ENCODE data around the gene NPHP4. TPM values are rescaled to one million over a fixed set of nuclear protein-coding genes. Genes with fewer than 3 reads are reported as not detected.
"Not testable (repeated sequence)": the region's sequence is repeated elsewhere in the genome, so short reads cannot be mapped to it uniquely, and the experiment has no call there.

The NPHP4 gene
- total RNA-seq, 2 donors from 2014 or later, result 27.6 to 58.5 TPM

GRCh38 chr1:5936126-5936525, 56.1 kb downstream of the NPHP4 start:
- peaks cover 0 to 4% of the 10 kb centered on the region in 2 donors for H3K4me1 Mint-ChIP-seq (ENCODE audit: low read depth in 2 of 2)
- H3K9me3 Mint-ChIP-seq, result no peaks in the 10 kb centered on the region
- ATAC-seq, result no peak
- no peaks in the 10 kb centered on the region for H3K27me3 Mint-ChIP-seq
- H3K4me3 Mint-ChIP-seq, result no peak overlapping the region
- H3K27ac Mint-ChIP-seq, result no peak overlapping the region
- no peaks in the 10 kb centered on the region for H3K36me3 Mint-ChIP-seq
- DNase-seq (ENCODE audit: low spot score), result no peak

DNA sequence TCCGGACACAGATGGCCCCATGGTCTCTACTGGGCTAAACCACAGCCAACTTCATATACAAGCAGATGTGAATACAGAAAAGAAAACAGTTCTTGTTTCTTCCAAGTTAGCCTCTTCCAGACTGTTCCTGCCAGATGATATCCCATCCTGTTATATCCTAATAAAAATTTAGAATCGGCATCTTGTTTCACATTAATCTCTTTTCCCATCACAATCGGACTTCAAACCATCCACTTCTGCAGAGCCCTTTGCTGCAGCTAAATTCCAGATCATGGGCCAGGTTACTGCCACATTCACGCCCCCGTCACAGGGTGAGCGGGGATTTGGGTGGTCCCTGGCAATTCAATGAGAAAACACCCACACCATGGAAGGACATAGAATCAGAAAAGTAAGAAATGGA, 57.2 kb downstream of the NPHP4 start:
- H3K4me1 Mint-ChIP-seq (ENCODE audit: low read depth in 2 of 2), result peaks cover 0 to 4% of the 10 kb centered on the region in 2 donors
- no peak overlapping the region for H3K4me3 Mint-ChIP-seq
- H3K36me3 Mint-ChIP-seq, result peaks cover 5% of the 10 kb centered on the region
- H3K27ac Mint-ChIP-seq, result no peak overlapping the region
- DNase-seq (ENCODE audit: low spot score) (no peak), ATAC-seq (no peak)
- no peaks in the 10 kb centered on the region for H3K27me3 Mint-ChIP-seq
- H3K9me3 Mint-ChIP-seq, result no peaks in the 10 kb centered on the region

- peaks cover 5% of the 10 kb centered on the region for H3K36me3 Mint-ChIP-seq
- ATAC-seq, result peak in 1 of 2 donors; percentile 24
Observed at GRCh38 chr1:5934058-5934884, 58.0 kb downstream of the NPHP4 start.

GRCh38 chr1:5933676-5934057, 58.6 kb downstream of the NPHP4 start:
- H3K4me3 Mint-ChIP-seq, result no peak overlapping the region
- H3K27me3 Mint-ChIP-seq, result no peaks in the 10 kb centered on the region
- H3K4me1 Mint-ChIP-seq (ENCODE audit: low read depth in 2 of 2), result peaks cover 0 to 7% of the 10 kb centered on the region in 2 donors
- peaks cover 5% of the 10 kb centered on the region for H3K36me3 Mint-ChIP-seq
- no peak overlapping the region for H3K27ac Mint-ChIP-seq
- DNase-seq (ENCODE audit: low spot score), result no peak
- no peak for ATAC-seq
- no peaks in the 10 kb centered on the region for H3K9me3 Mint-ChIP-seq

More at GRCh38 chr1:5934058-5934884, 58.0 kb downstream of the NPHP4 start:
- Mint-ChIP-seq H3K27me3 (no peaks in the 10 kb centered on the region), H3K9me3 (no peaks in the 10 kb centered on the region), H3K27ac (no peak overlapping the region), H3K4me3 (no peak overlapping the region), H3K4me1 (ENCODE audit: low read depth in 2 of 2) (peaks cover 0 to 4% of the 10 kb centered on the region in 2 donors)
- no peak for DNase-seq (ENCODE audit: low spot score)

DNA sequence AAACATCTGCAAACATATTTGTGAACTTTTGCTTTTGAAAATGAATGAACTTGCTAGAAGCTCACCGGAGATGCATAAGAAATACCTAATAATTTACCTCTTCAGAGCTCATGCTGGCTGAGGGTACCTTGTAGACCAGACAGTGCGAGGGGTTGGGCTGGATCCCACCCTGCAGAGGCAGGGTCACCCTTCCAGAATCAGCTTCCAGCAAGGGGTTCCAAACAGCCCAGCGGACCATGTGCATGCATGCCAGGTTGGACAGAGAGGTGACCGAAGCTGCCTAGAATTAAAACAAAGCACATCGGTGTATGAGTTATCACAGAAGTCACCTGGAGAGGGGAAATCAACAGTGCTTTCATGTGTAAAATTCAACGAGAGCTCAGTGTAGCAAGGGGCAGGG, 59.2 kb downstream of the NPHP4 start:
- Mint-ChIP-seq H3K4me3 (no peak overlapping the region), H3K36me3 (peaks cover 5% of the 10 kb centered on the region), H3K4me1 (ENCODE audit: low read depth in 2 of 2) (peaks cover 0 to 7% of the 10 kb centered on the region in 2 donors), H3K27ac (no peak overlapping the region), H3K9me3 (no peaks in the 10 kb centered on the region), H3K27me3 (no peaks in the 10 kb centered on the region)
- DNase-seq (ENCODE audit: low spot score) (no peak), ATAC-seq (no peak)

GRCh38 chr1:5928714-5929400, 63.4 kb downstream of the NPHP4 start:
- Mint-ChIP-seq H3K36me3 (peaks cover 8% of the 10 kb centered on the region), H3K27ac (no peak overlapping the region), H3K4me3 (no peak overlapping the region), H3K4me1 (ENCODE audit: low read depth in 2 of 2) (peaks cover 0 to 3% of the 10 kb centered on the region in 2 donors), H3K27me3 (no peaks in the 10 kb centered on the region), H3K9me3 (no peaks in the 10 kb centered on the region)
- DNase-seq (ENCODE audit: low spot score) (no peak), ATAC-seq (no peak)

GRCh38 chr1:5927506-5928370, 64.5 kb downstream of the NPHP4 start:
- Mint-ChIP-seq H3K36me3 (peaks cover 12% of the 10 kb centered on the region), H3K27ac (no peak overlapping the region), H3K27me3 (no peaks in the 10 kb centered on the region), H3K9me3 (no peaks in the 10 kb centered on the region), H3K4me3 (no peak overlapping the region), H3K4me1 (ENCODE audit: low read depth in 2 of 2) (peaks cover 0 to 3% of the 10 kb centered on the region in 2 donors)
- no peak for ATAC-seq
- no peak for DNase-seq (ENCODE audit: low spot score)

DNA sequence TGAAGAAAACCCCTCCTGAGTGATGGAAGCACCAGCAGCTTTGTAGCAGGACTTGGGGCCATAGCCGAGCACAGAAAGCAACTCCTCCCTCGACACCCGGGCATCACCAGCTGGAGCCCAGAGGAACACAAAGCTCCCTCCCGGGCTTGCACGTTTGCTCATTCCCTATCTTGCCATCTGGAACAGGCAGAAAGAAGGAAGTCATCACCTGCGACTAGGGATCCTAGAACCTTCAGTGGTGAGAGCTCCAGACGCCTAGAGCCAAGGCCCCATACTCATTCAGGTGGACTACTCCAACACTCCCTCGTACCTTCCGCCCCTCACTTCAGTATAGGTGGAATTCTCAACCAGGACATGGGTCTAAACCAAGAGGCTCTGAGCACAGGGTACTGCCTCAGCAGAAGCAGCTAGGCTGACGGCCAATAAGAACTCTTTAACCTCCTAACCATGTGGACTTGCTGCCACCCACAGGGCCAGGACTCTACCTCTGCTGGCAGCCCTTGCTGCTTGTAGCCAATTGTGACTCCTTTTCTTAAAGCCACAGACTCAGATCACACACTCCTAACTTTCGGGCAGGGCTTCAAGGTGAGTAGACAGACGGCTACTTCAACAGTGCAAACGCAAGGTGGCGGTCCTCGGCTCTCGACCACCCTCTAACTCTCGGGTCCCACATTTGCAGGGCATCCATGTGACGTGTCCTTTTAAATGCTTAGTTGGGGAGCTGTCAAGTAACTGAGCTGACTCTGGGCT, 65.4 kb downstream of the NPHP4 start:
- H3K4me1 Mint-ChIP-seq (ENCODE audit: low read depth in 2 of 2), result peaks cover 0 to 3% of the 10 kb centered on the region in 2 donors
- ATAC-seq (no peak), DNase-seq (ENCODE audit: low spot score) (no peak)
- H3K36me3 Mint-ChIP-seq, result peaks cover 12% of the 10 kb centered on the region
- no peaks in the 10 kb centered on the region for H3K27me3 Mint-ChIP-seq
- H3K9me3 Mint-ChIP-seq, result no peaks in the 10 kb centered on the region
- no peak overlapping the region for H3K27ac Mint-ChIP-seq
- H3K4me3 Mint-ChIP-seq, result no peak overlapping the region

GRCh38 chr1:5922700-5923330, 69.4 kb downstream of the NPHP4 start:
- not testable (repeated sequence) for H3K9me3 Mint-ChIP-seq; H3K27me3 Mint-ChIP-seq; H3K27ac Mint-ChIP-seq; H3K4me3 Mint-ChIP-seq; H3K36me3 Mint-ChIP-seq; H3K4me1 Mint-ChIP-seq (ENCODE audit: low read depth in 2 of 2); ATAC-seq; DNase-seq (ENCODE audit: low spot score)

DNA sequence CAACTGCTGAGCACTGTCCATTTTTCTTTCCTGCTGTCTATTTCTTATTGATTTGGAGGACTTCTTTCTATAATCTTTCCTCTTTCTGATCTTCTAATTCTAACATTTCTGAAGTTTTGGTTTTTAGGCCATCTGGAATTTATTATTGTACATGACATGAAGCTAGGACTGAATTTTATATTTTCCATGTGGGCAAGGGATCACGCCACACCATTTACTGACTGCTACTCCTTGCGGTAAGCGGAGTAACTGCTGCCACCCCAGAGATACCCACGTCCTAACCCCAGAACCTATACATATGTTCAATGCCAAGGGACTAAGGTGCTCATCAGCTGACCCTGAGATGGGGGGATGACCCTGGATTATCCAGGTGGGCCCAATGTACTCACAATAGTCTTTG, 70.6 kb downstream of the NPHP4 start:
- Mint-ChIP-seq H3K36me3 (peaks cover 6% of the 10 kb centered on the region), H3K9me3 (no peaks in the 10 kb centered on the region), H3K4me1 (ENCODE audit: low read depth in 2 of 2) (no peaks in the 10 kb centered on the region), H3K27me3 (no peaks in the 10 kb centered on the region), H3K27ac (no peak overlapping the region), H3K4me3 (no peak overlapping the region)
- DNase-seq (ENCODE audit: low spot score) (no peak), ATAC-seq (no peak)

DNA sequence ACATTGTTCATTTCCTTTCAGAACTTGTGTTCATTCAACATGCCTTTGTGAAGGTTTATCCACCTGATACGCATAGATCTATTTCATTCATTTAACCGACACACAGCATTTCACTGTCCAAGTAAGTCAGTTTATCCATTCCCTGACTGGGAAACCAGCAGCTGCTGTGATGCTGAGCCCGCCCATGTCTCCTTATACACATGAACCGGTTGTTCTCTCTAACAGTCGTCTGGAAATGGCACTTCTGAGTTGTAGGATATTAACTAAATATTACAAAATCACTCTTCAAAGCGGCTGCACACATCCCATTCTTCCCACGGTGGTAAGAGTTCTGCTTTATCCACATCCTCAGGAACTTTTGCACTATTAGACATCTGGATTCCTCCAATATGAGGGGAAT, 71.1 kb downstream of the NPHP4 start:
- DNase-seq (ENCODE audit: low spot score) (no peak), ATAC-seq (no peak)
- H3K9me3 Mint-ChIP-seq, result no peaks in the 10 kb centered on the region
- H3K4me3 Mint-ChIP-seq, result no peak overlapping the region
- H3K27ac Mint-ChIP-seq, result no peak overlapping the region
- H3K27me3 Mint-ChIP-seq, result no peaks in the 10 kb centered on the region
- peaks cover 6% of the 10 kb centered on the region for H3K36me3 Mint-ChIP-seq
- peaks cover 0 to under 1% of the 10 kb centered on the region in 2 donors for H3K4me1 Mint-ChIP-seq (ENCODE audit: low read depth in 2 of 2)

GRCh38 chr1:5920201-5920600, 72.0 kb downstream of the NPHP4 start:
- no peak for DNase-seq (ENCODE audit: low spot score)
- H3K27me3 Mint-ChIP-seq, result no peaks in the 10 kb centered on the region
- no peak overlapping the region for H3K4me3 Mint-ChIP-seq
- H3K27ac Mint-ChIP-seq, result no peak overlapping the region
- H3K4me1 Mint-ChIP-seq (ENCODE audit: low read depth in 2 of 2), result peaks cover 5 to 6% of the 10 kb centered on the region in 2 donors
- H3K9me3 Mint-ChIP-seq, result no peaks in the 10 kb centered on the region
- peaks cover 6% of the 10 kb centered on the region for H3K36me3 Mint-ChIP-seq
- ATAC-seq, result no peak

DNA sequence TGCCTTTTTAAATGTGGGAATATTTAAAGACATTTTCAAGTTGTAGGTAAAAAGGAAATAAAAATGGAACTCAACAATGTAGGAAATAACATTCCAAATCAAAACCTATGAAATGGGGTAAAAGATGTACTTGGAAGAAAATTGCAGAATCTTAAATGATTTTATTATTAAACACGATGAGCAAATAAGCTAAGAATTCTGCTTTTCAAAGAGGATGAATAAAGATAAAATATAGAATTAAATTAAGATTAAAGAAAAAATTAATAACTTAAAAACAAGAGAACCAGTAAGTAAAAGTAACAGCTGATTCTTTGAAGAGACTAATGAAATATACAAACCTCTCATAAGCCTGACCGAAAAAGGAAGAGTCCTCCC, 74.0 kb downstream of the NPHP4 start:
- no peaks in the 10 kb centered on the region for H3K36me3 Mint-ChIP-seq
- no peaks in the 10 kb centered on the region for H3K9me3 Mint-ChIP-seq
- ATAC-seq, result no peak
- peaks cover 6 to 8% of the 10 kb centered on the region in 2 donors for H3K4me1 Mint-ChIP-seq (ENCODE audit: low read depth in 2 of 2)
- no peak overlapping the region for H3K4me3 Mint-ChIP-seq
- no peaks in the 10 kb centered on the region for H3K27me3 Mint-ChIP-seq
- no peak for DNase-seq (ENCODE audit: low spot score)
- H3K27ac Mint-ChIP-seq, result no peak overlapping the region
